CD4-positive, alpha-beta T cell (primary cell): Measurements from ENCODE around the gene IBA57. TPM values are rescaled to one million over a fixed set of nuclear protein-coding genes. Genes with fewer than 3 reads are reported as not detected.
A peak's percentile ranks its signal among the peaks of the same experiment; 100 is the strongest.

Experiments
- ATAC-seq: fragments of 200-7000 bp; cut with Tn5 transposase; one replicate; pipeline ENCODE4 v1.10.0; 2022; ENCODE audit warnings: mild to moderate bottlenecking; ENCODE audit not compliant: poor library complexity
- CTCF ChIA-PET: fragments of 350-600 bp; sonication (Branson Sonifier 250); formaldehyde crosslinking; loops from one replicate; lab custom pipeline; 2021; ENCODE audit warnings: antibody characterized with exemption, inconsistent platforms; lab: Charles Lee
- POLR2A ChIA-PET: fragments of 350-600 bp; sonication (Branson Sonifier 250); formaldehyde crosslinking; loops from one replicate; lab custom pipeline; 2021; ENCODE audit warnings: antibody characterized with exemption, inconsistent platforms; lab: Charles Lee
- DNase-seq, 14 experiments: peaks; one replicate each; pipeline ENCODE4 v3.0.0-alpha.2; 2013 to 2020; ENCODE audit warnings: mixed read lengths in 2 of 14
- H3K27ac ChIP-seq, 2 donors: one replicate each; pipeline versions ENCODE4 v1.5.1 to v1.7.0; 2013; ENCODE audit warnings: low read length in 2 of 2, low read depth in 1 of 2, mild to moderate bottlenecking in 1 of 2
- H3K27me3 ChIP-seq, 2 experiments: 1 replicate in 1 of 2; 2 replicates in 1 of 2; pipeline versions ENCODE4 v1.6.1 to v1.7.0; 2013; ENCODE audit warnings: low read length in 2 of 2, control low read depth in 1 of 2, mild to moderate bottlenecking in 1 of 2, moderate library complexity in 1 of 2; ENCODE audit not compliant: insufficient read depth in 2 of 2, control insufficient read depth in 1 of 2
- H3K36me3 ChIP-seq: one replicate; pipeline ENCODE4 v1.6.1; 2013; ENCODE audit warnings: low read length, control low read depth; ENCODE audit not compliant: insufficient read depth
- H3K4me1 ChIP-seq: one replicate; pipeline ENCODE4 v1.6.1; 2013; ENCODE audit warnings: low read length, control low read depth; ENCODE audit not compliant: insufficient read depth
- H3K4me3 ChIP-seq: one replicate; pipeline ENCODE4 v1.5.1; 2013; ENCODE audit warnings: mild to moderate bottlenecking, low read length, moderate library complexity
- H3K9me3 ChIP-seq, 2 experiments: 1 replicate in 1 of 2; 2 replicates in 1 of 2; pipeline versions ENCODE4 v1.6.1 to v1.7.0; 2013; ENCODE audit warnings: low read length in 2 of 2, mild to moderate bottlenecking in 2 of 2, control low read depth in 1 of 2, moderate library complexity in 1 of 2; ENCODE audit not compliant: control insufficient read depth in 1 of 2, insufficient read depth in 1 of 2
- H3K27ac Mint-ChIP-seq: one replicate; pipeline ENCODE4 v1.8.0; 2020; ENCODE audit warnings: mixed read lengths
- H3K27me3 Mint-ChIP-seq: one replicate; pipeline ENCODE4 v1.8.0; 2021; ENCODE audit warnings: mixed read lengths
- H3K36me3 Mint-ChIP-seq: one replicate; pipeline ENCODE4 v1.8.0; 2021; ENCODE audit warnings: low read depth, mixed read lengths
- H3K4me1 Mint-ChIP-seq: one replicate; pipeline ENCODE4 v1.8.0; 2021; ENCODE audit warnings: low read depth, mixed read lengths
- H3K4me3 Mint-ChIP-seq: one replicate; pipeline ENCODE4 v1.8.0; 2020; ENCODE audit warnings: mild to moderate bottlenecking, mixed read lengths
- H3K9me3 Mint-ChIP-seq: one replicate; pipeline ENCODE4 v1.8.0; 2020; ENCODE audit warnings: mixed read lengths
- CTCF ChIP-seq: fragments of 200-600 bp; IDR thresholded peaks from one replicate; pipeline ENCODE4 v1.8.0; 2022; ENCODE audit warnings: antibody characterized with exemption, mild to moderate bottlenecking
- intact Hi-C, 2 experiments: fragments of 100-400 bp; cut with DNase I in 1 of 2; cut with micrococcal nuclease in 1 of 2; formaldehyde crosslinking; loops; one replicate each; pipeline versions ENCODE4 v1.15.1 to v1.9.0; 2023 to 2025; cut with DNase I, micrococcal nuclease
- total RNA-seq, 174 experiments: library from RNA in 2 of 174; stranded (reverse) in 2 of 174; gene quantifications; one replicate each; pipeline ENCODE4 v1.2.3 and lab custom pipeline; 2021 to 2026

The IBA57 gene
- total RNA-seq, 2 experiments from 2014 or later: 19.7 to 19.9 TPM

- no peaks in the 10 kb centered on the region for H3K27me3 ChIP-seq
- Mint-ChIP-seq H3K4me1 (peaks cover 20% of the 10 kb centered on the region), H3K36me3 (peaks cover 29% of the 10 kb centered on the region), H3K9me3 (no peaks in the 10 kb centered on the region), H3K4me3 (no peak overlapping the region), H3K27me3 (no peaks in the 10 kb centered on the region), H3K27ac (no peak overlapping the region)
- TF ChIP-seq CTCF: no peak
- DNase-seq (peak in 1 of 14 experiments; percentile 17), ATAC-seq (no peak)
- no peaks in the 10 kb centered on the region for H3K9me3 ChIP-seq
- ChIA-PET POLR2A (no interaction called here), CTCF (no interaction called here)
- peaks cover 38% of the 10 kb centered on the region for H3K4me1 ChIP-seq
- no peak overlapping the region for H3K4me3 ChIP-seq
- H3K27ac ChIP-seq: no peak overlapping the region
- intact Hi-C loops: loop anchor here in 1 of 2 experiments (10.0 kb wide), 1 partner anchor 1358 kb away; the partner anchor contains the start of gene NUP133
- peaks cover 49% of the 10 kb centered on the region for H3K36me3 ChIP-seq
Measured at GRCh38 chr1:228147151-228147693, 18.4 kb upstream of the IBA57 start.

- no peak overlapping the region for H3K27ac Mint-ChIP-seq
- TF ChIP-seq CTCF: no peak
- ChIA-PET POLR2A (no interaction called here), CTCF (no interaction called here)
- ATAC-seq (no peak), DNase-seq (no peak)
- H3K36me3 ChIP-seq: peaks cover 48% of the 10 kb centered on the region
- H3K4me3 ChIP-seq: no peak overlapping the region
- no peaks in the 10 kb centered on the region for H3K27me3 Mint-ChIP-seq
- no peak overlapping the region for H3K27ac ChIP-seq
- intact Hi-C loops: loop anchor here in 1 of 2 experiments (10.0 kb wide), 1 partner anchor 1357 kb away; the partner anchor contains the start of gene NUP133
- H3K4me1 ChIP-seq: peaks cover 33% of the 10 kb centered on the region
- H3K36me3 Mint-ChIP-seq: peaks cover 28% of the 10 kb centered on the region
- H3K9me3 ChIP-seq: no peaks in the 10 kb centered on the region
- no peaks in the 10 kb centered on the region for H3K9me3 Mint-ChIP-seq
- no peaks in the 10 kb centered on the region for H3K27me3 ChIP-seq
- H3K4me1 Mint-ChIP-seq: peaks cover 14% of the 10 kb centered on the region
- no peak overlapping the region for H3K4me3 Mint-ChIP-seq
Measured at GRCh38 chr1:228147768-228148167, 17.8 kb upstream of the IBA57 start.

- Histone ChIP-seq H3K36me3 (peaks cover 48% of the 10 kb centered on the region), H3K9me3 (no peaks in the 10 kb centered on the region), H3K4me3 (no peak overlapping the region), H3K4me1 (peaks cover 27% of the 10 kb centered on the region), H3K27me3 (no peaks in the 10 kb centered on the region), H3K27ac (no peak overlapping the region)
- Mint-ChIP-seq H3K27ac (no peak overlapping the region), H3K9me3 (no peaks in the 10 kb centered on the region), H3K4me1 (peaks cover 9% of the 10 kb centered on the region), H3K36me3 (peaks cover 22% of the 10 kb centered on the region), H3K27me3 (no peaks in the 10 kb centered on the region), H3K4me3 (no peak overlapping the region)
- ATAC-seq: no peak
- intact Hi-C loops: loop anchor here in 1 of 2 experiments (10.0 kb wide), 1 partner anchor 1356 kb away; the partner anchor contains the start of gene NUP133
- ChIA-PET POLR2A (interaction anchor here (1.6 kb wide), 1 partner anchor 8 kb away, joined by 4 read pairs; the partner anchor contains the start of gene GUK1), CTCF (no interaction called here)
- DNase-seq: no peak
- TF ChIP-seq CTCF: no peak
Measured at GRCh38 chr1:228148196-228148861, 17.3 kb upstream of the IBA57 start.
